ENCODE results near the gene POLN. TPM values are rescaled to one million over a fixed set of nuclear protein-coding genes. Genes with fewer than 3 reads are reported as not detected.

The POLN gene
- total RNA-seq, 3 donors from 2014 or later (not counting 1 experiment from before 2014, with no cell fraction given), result 2.6 to 6.9 (median 3.3) TPM

GRCh38 chr4:2071252-2071911, 170.5 kb downstream of the POLN start:
- H3K4me1 Mint-ChIP-seq, result no peaks in the 10 kb centered on the region
- H3K27me3 Mint-ChIP-seq (ENCODE audit: low read depth in 2 of 2), result no peaks in the 10 kb centered on the region
- WGBS (ENCODE audit: insufficient coverage), result 84% methylated on average over 16 of the region's 16 CpGs
- Histone ChIP-seq H3K27me3 (ENCODE audit: control insufficient read depth, insufficient read depth, low read length) (no peaks in the 10 kb centered on the region), H3K9me3 (ENCODE audit: control insufficient read depth, insufficient read depth, low read length) (no peaks in the 10 kb centered on the region), H3K4me3 (ENCODE audit: low read length) (no peak overlapping the region), H3K36me3 (ENCODE audit: control insufficient read depth, insufficient read depth, low read length) (no peaks in the 10 kb centered on the region), H3K27ac (ENCODE audit: low read length) (no peak overlapping the region), H3K4me1 (ENCODE audit: control insufficient read depth, insufficient read depth, low read length) (no peaks in the 10 kb centered on the region)
- no peak for TF ChIP-seq CTCF (IDR thresholded peaks at IDR 0.05)
- no peaks in the 10 kb centered on the region for H3K9me3 Mint-ChIP-seq
- no peak for ATAC-seq
- intact Hi-C loops (cut with micrococcal nuclease), result no loop called here
- H3K4me3 Mint-ChIP-seq, result no peak overlapping the region
- no peak overlapping the region for H3K27ac Mint-ChIP-seq
- no peak for DNase-seq
- H3K36me3 Mint-ChIP-seq, result no peaks in the 10 kb centered on the region

- H3K27me3 ChIP-seq (ENCODE audit: control insufficient read depth, insufficient read depth, low read length), result no peaks in the 10 kb centered on the region
- Mint-ChIP-seq H3K27me3 (ENCODE audit: low read depth in 2 of 2) (no peaks in the 10 kb centered on the region), H3K4me3 (no peak overlapping the region), H3K36me3 (no peaks in the 10 kb centered on the region), H3K4me1 (no peaks in the 10 kb centered on the region), H3K27ac (no peak overlapping the region), H3K9me3 (no peaks in the 10 kb centered on the region)
- no peak overlapping the region for H3K27ac ChIP-seq (ENCODE audit: low read length)
- no peak for TF ChIP-seq CTCF (IDR thresholded peaks at IDR 0.05)
- H3K4me1 ChIP-seq (ENCODE audit: control insufficient read depth, insufficient read depth, low read length), result no peaks in the 10 kb centered on the region
- intact Hi-C loops (cut with micrococcal nuclease), result no loop called here
- no peak for DNase-seq
- 79% methylated on average over 22 of the region's 22 CpGs for WGBS (ENCODE audit: insufficient coverage)
- ATAC-seq, result no peak
- H3K4me3 ChIP-seq (ENCODE audit: low read length), result no peak overlapping the region
- no peaks in the 10 kb centered on the region for H3K9me3 ChIP-seq (ENCODE audit: control insufficient read depth, insufficient read depth, low read length)
- H3K36me3 ChIP-seq (ENCODE audit: control insufficient read depth, insufficient read depth, low read length), result no peaks in the 10 kb centered on the region
Measured at GRCh38 chr4:2070421-2071251, 171.3 kb downstream of the POLN start.

GRCh38 chr4:2069986-2070385, 171.9 kb downstream of the POLN start:
- Mint-ChIP-seq H3K9me3 (no peaks in the 10 kb centered on the region), H3K4me3 (no peak overlapping the region), H3K4me1 (no peaks in the 10 kb centered on the region), H3K27ac (no peak overlapping the region), H3K27me3 (ENCODE audit: low read depth in 2 of 2) (no peaks in the 10 kb centered on the region), H3K36me3 (no peaks in the 10 kb centered on the region)
- Histone ChIP-seq H3K36me3 (ENCODE audit: control insufficient read depth, insufficient read depth, low read length) (no peaks in the 10 kb centered on the region), H3K27ac (ENCODE audit: low read length) (no peak overlapping the region), H3K9me3 (ENCODE audit: control insufficient read depth, insufficient read depth, low read length) (no peaks in the 10 kb centered on the region), H3K27me3 (ENCODE audit: control insufficient read depth, insufficient read depth, low read length) (no peaks in the 10 kb centered on the region), H3K4me1 (ENCODE audit: control insufficient read depth, insufficient read depth, low read length) (no peaks in the 10 kb centered on the region), H3K4me3 (ENCODE audit: low read length) (no peak overlapping the region)
- DNase-seq (no peak), ATAC-seq (no peak)
- intact Hi-C loops (cut with micrococcal nuclease), result no loop called here
- WGBS (ENCODE audit: insufficient coverage), result 84% methylated on average over 14 of the region's 14 CpGs
- no peak for TF ChIP-seq CTCF (IDR thresholded peaks at IDR 0.05)

All from natural killer cell (primary cell).